Measurements from ENCODE around the gene HNRNPA3. TPM values are rescaled to one million over a fixed set of nuclear protein-coding genes. Genes with fewer than 3 reads are reported as not detected.
"Not testable (repeated sequence)": the region's sequence is repeated elsewhere in the genome, so short reads cannot be mapped to it uniquely, and the experiment has no call there.

Gene HNRNPA3
- total and polyA plus RNA-seq, 4 donors, result 118 to 178 (median 144) TPM

DNA sequence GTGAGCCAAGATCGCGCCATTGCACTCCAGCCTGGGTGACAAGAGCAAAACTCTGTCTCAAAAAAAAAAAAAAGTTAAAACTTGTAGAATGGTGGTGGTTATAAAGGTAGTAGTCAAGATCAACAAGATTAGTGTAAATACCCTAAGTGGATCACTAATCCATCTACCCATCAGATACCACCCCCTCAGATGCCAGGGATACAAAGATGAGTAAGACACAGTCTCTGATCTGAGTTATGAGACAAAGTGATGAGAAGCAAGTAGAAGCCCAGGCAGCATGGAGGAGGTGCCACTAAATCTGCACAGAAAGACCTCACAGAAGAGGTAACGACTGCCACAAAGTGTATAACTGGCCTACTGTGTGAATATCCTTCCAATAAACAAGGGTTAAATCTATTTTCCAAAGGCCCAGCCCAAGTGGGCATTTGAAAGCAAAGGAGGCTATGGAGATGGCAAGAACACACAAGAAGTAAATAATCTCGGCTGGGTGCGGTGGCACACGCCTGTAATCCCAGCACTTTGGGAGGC lies 31.7 kb downstream of the HNRNPA3 start:
- intact Hi-C loops (cut with DNase I), result no loop called here
- no peak overlapping the region for H3K4me3 ChIP-seq (ENCODE audit: low read length in 2 of 2)
- H3K36me3 ChIP-seq (ENCODE audit: control insufficient read depth in 1 of 2, insufficient read depth in 2 of 2, low read length in 1 of 2), result peaks cover 0 to 2% of the 10 kb centered on the region in 2 donors
- ATAC-seq (ENCODE audit: low FRiP score) (no peak), DNase-seq (no peak)
- H3K4me1 ChIP-seq (ENCODE audit: control insufficient read depth in 1 of 2, insufficient read depth in 2 of 2, low read length in 2 of 2), result peaks cover 9 to 19% of the 10 kb centered on the region in 2 donors
- no peaks in the 10 kb centered on the region for H3K27me3 ChIP-seq (ENCODE audit: control insufficient read depth in 1 of 2, insufficient read depth in 2 of 2, low read length in 1 of 2)
- H3K27ac ChIP-seq (ENCODE audit: low read depth in 1 of 2, low read length in 2 of 2), result peak overlapping the region in 1 of 2 donors; percentile 94
- 97 to 98% methylated on average over 6 of the region's 6 CpGs for WGBS, 2 donors
- H3K9me3 ChIP-seq (ENCODE audit: control insufficient read depth, low read length), result no peaks in the 10 kb centered on the region

DNA sequence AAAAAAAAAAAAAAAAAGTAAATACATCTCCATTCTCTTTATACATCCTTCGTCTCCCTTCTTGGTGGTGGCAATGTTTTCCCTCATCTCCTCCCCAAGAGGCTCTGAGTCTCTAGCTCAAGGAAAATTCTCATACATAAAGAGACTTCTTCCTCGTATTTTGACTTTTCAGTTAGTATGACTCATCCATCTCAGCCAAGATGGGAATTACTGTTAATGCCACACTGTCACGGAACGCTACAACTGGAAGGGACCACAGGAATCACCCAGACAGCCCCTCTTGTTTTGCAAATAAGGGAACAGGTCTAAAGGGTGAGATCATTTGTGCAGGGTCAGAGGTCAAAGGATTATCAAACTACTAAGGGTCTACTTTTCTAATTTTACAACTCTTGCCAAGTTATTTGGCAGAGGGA lies 32.4 kb downstream of the HNRNPA3 start:
- H3K36me3 ChIP-seq (ENCODE audit: control insufficient read depth in 1 of 2, insufficient read depth in 2 of 2, low read length in 1 of 2), result peaks cover 0 to 2% of the 10 kb centered on the region in 2 donors
- ATAC-seq (ENCODE audit: low FRiP score), result peak; percentile 44
- peaks cover 8 to 22% of the 10 kb centered on the region in 2 donors for H3K4me1 ChIP-seq (ENCODE audit: control insufficient read depth in 1 of 2, insufficient read depth in 2 of 2, low read length in 2 of 2)
- H3K27ac ChIP-seq (ENCODE audit: low read depth in 1 of 2, low read length in 2 of 2), result peak overlapping the region; percentile 8 to 60
- no peak for DNase-seq
- H3K9me3 ChIP-seq (ENCODE audit: control insufficient read depth, low read length), result no peaks in the 10 kb centered on the region
- intact Hi-C loops (cut with DNase I), result no loop called here
- H3K27me3 ChIP-seq (ENCODE audit: control insufficient read depth in 1 of 2, insufficient read depth in 2 of 2, low read length in 1 of 2), result no peaks in the 10 kb centered on the region
- WGBS, 2 donors, result 1 to 5% methylated on average over 4 of the region's 4 CpGs
- H3K4me3 ChIP-seq (ENCODE audit: low read length in 2 of 2), result no peak overlapping the region

DNA sequence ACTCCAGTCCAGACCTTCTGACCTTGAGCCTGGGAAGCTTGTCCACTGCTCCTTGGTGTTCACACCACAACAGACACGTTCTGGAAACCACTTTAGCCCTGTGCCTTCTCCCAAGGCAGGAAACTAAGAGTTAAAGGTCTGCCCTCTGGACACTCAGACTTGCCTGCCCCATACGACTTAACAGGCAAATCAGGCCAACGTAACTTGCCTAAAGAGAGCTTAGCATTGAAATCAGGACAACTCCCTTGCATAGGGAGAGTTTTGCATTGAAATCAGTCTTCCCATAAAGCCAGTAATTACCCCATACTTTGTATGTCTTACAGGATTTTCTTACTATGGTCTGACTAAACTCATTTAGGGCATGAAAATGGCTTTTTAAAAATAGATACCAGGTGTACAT lies 33.4 kb downstream of the HNRNPA3 start:
- Histone ChIP-seq H3K27me3 (ENCODE audit: control insufficient read depth in 1 of 2, insufficient read depth in 2 of 2, low read length in 1 of 2) (no peaks in the 10 kb centered on the region), H3K4me1 (ENCODE audit: control insufficient read depth in 1 of 2, insufficient read depth in 2 of 2, low read length in 2 of 2) (peaks cover 4 to 29% of the 10 kb centered on the region in 2 donors), H3K9me3 (ENCODE audit: control insufficient read depth, low read length) (no peaks in the 10 kb centered on the region), H3K4me3 (ENCODE audit: low read length in 2 of 2) (no peak overlapping the region), H3K27ac (ENCODE audit: low read depth in 1 of 2, low read length in 2 of 2) (peak overlapping the region in 1 of 2 donors; percentile 94), H3K36me3 (ENCODE audit: control insufficient read depth in 1 of 2, insufficient read depth in 2 of 2, low read length in 1 of 2) (peaks cover 0 to 2% of the 10 kb centered on the region in 2 donors)
- WGBS, 2 donors, result 9 to 11% methylated on average over 3 of the region's 3 CpGs
- DNase-seq (no peak), ATAC-seq (ENCODE audit: low FRiP score) (no peak)
- intact Hi-C loops (cut with DNase I), result no loop called here

DNA sequence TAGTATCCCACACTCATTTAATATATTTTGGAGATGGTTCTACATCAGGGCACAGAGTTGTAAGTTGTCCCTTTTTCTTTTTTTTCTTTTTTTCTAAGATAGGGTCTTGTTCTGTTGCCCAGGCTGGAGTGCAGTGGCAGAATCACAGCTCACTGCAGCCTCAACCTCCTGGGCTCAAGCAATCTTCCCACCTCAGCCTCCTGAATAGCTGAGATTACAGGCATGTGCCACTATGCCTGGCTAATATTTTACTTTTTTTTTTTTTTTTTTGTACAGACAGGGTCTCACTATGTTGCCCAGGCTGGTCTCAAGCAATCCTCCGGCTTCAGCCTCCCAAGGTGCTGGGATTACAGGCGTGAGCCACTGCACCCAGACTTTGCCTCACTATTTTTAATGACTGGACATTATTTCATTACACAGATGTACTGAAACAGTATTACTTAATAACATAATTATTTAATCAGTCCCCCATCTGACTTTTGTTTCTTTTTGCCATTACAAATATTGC lies 34.0 kb downstream of the HNRNPA3 start:
- H3K27me3 ChIP-seq (ENCODE audit: control insufficient read depth in 1 of 2, insufficient read depth in 2 of 2, low read length in 1 of 2); ATAC-seq (ENCODE audit: low FRiP score); DNase-seq; H3K4me3 ChIP-seq (ENCODE audit: low read length in 2 of 2); H3K9me3 ChIP-seq (ENCODE audit: control insufficient read depth, low read length); H3K36me3 ChIP-seq (ENCODE audit: control insufficient read depth in 1 of 2, insufficient read depth in 2 of 2, low read length in 1 of 2); intact Hi-C loops (cut with DNase I); H3K27ac ChIP-seq (ENCODE audit: low read depth in 1 of 2, low read length in 2 of 2): not testable (repeated sequence)
- 59 to 71% methylated on average over 2 of the region's 2 CpGs for WGBS, 2 donors
- H3K4me1 ChIP-seq (ENCODE audit: control insufficient read depth in 1 of 2, insufficient read depth in 2 of 2, low read length in 2 of 2), result peaks cover 9 to 33% of the 10 kb centered on the region in 2 donors

DNA sequence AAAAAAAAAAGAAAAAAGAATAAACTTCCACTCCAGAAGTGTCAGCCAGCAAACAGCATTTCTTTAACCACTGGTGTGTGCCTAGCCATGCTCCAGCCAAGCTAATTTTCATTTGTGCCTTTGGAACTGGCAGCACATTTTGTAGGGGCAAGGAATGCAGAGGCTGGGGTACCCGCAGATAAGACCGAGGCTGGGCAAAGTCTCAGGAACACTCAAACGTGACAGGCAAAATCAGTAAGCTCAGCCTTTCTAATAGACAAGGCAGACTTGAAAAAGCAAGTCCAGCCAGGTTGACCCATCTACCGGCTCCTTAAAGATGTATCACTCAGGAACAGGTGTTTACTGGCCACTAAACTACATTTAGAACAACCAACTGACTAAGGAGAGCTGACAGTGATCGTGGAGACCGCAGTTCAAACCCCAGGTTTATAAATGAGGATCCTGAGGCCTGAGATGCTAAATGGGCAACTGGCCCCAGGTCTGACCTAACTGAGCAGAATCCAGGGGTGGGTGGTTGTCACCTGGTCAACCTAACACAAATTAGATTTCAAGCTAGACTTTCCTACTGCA lies 35.2 kb downstream of the HNRNPA3 start:
- DNase-seq (no peak), ATAC-seq (ENCODE audit: low FRiP score) (no peak)
- H3K27me3 ChIP-seq (ENCODE audit: control insufficient read depth in 1 of 2, insufficient read depth in 2 of 2, low read length in 1 of 2), result no peaks in the 10 kb centered on the region
- H3K4me3 ChIP-seq (ENCODE audit: low read length in 2 of 2), result no peak overlapping the region
- 54 to 55% methylated on average over 6 of the region's 6 CpGs for WGBS, 2 donors
- intact Hi-C loops (cut with DNase I), result no loop called here
- H3K27ac ChIP-seq (ENCODE audit: low read depth in 1 of 2, low read length in 2 of 2), result no peak overlapping the region
- H3K4me1 ChIP-seq (ENCODE audit: control insufficient read depth in 1 of 2, insufficient read depth in 2 of 2, low read length in 2 of 2), result peaks cover 9 to 33% of the 10 kb centered on the region in 2 donors
- H3K36me3 ChIP-seq (ENCODE audit: control insufficient read depth in 1 of 2, insufficient read depth in 2 of 2, low read length in 1 of 2), result peaks cover 0 to 2% of the 10 kb centered on the region in 2 donors
- no peaks in the 10 kb centered on the region for H3K9me3 ChIP-seq (ENCODE audit: control insufficient read depth, low read length)

- 90 to 91% methylated on average over 7 of the region's 7 CpGs for WGBS, 2 donors
- Histone ChIP-seq H3K27me3 (ENCODE audit: control insufficient read depth in 1 of 2, insufficient read depth in 2 of 2, low read length in 1 of 2) (no peaks in the 10 kb centered on the region), H3K27ac (ENCODE audit: low read depth in 1 of 2, low read length in 2 of 2) (no peak overlapping the region), H3K9me3 (ENCODE audit: control insufficient read depth, low read length) (no peaks in the 10 kb centered on the region), H3K4me1 (ENCODE audit: control insufficient read depth in 1 of 2, insufficient read depth in 2 of 2, low read length in 2 of 2) (peaks cover 9 to 24% of the 10 kb centered on the region in 2 donors), H3K4me3 (ENCODE audit: low read length in 2 of 2) (no peak overlapping the region), H3K36me3 (ENCODE audit: control insufficient read depth in 1 of 2, insufficient read depth in 2 of 2, low read length in 1 of 2) (no peaks in the 10 kb centered on the region)
- DNase-seq (no peak), ATAC-seq (ENCODE audit: low FRiP score) (no peak)
- intact Hi-C loops (cut with DNase I), result no loop called here
Measured at GRCh38 chr2:177249038-177249437, 36.4 kb downstream of the HNRNPA3 start.

DNA sequence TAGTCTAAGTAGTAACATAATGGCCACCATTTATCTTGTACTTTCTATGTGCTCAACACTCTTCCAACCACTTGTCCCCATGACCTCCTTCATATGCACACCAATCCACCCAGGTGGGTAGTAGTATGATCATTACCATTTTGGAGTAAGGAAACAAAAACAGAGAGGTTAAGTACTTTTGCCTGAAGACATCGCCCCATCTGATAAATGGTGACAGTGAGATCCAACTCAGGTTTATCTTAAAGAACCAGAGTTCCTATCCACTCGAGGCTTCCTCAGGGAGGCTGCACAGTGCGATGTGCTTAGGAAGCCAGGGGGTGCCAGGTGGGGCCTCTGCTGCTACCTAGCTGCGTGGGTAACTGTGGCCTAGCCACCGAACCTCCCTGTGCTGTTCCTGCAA lies 37.9 kb downstream of the HNRNPA3 start:
- ATAC-seq (ENCODE audit: low FRiP score) (no peak), DNase-seq (no peak)
- Histone ChIP-seq H3K27ac (ENCODE audit: low read depth in 1 of 2, low read length in 2 of 2) (no peak overlapping the region), H3K36me3 (ENCODE audit: control insufficient read depth in 1 of 2, insufficient read depth in 2 of 2, low read length in 1 of 2) (no peaks in the 10 kb centered on the region), H3K27me3 (ENCODE audit: control insufficient read depth in 1 of 2, insufficient read depth in 2 of 2, low read length in 1 of 2) (no peaks in the 10 kb centered on the region), H3K4me3 (ENCODE audit: low read length in 2 of 2) (no peak overlapping the region), H3K4me1 (ENCODE audit: control insufficient read depth in 1 of 2, insufficient read depth in 2 of 2, low read length in 2 of 2) (peaks cover 13 to 19% of the 10 kb centered on the region in 2 donors), H3K9me3 (ENCODE audit: control insufficient read depth, low read length) (no peaks in the 10 kb centered on the region)
- 89 to 95% methylated on average over 5 of the region's 5 CpGs for whole genome bisulfite sequencing, 2 donors
- intact Hi-C loops (cut with DNase I), result no loop called here

- WGBS, 2 donors, result 76 to 81% methylated on average over 3 of the region's 3 CpGs
- H3K4me3 ChIP-seq (ENCODE audit: low read length in 2 of 2), result no peak overlapping the region
- intact Hi-C loops (cut with DNase I), result no loop called here
Measured at GRCh38 chr2:177251165-177251542, 38.6 kb downstream of the HNRNPA3 start.

More at GRCh38 chr2:177251165-177251542, 38.6 kb downstream of the HNRNPA3 start:
- Histone ChIP-seq H3K27me3 (ENCODE audit: control insufficient read depth in 1 of 2, insufficient read depth in 2 of 2, low read length in 1 of 2) (no peaks in the 10 kb centered on the region), H3K27ac (ENCODE audit: low read depth in 1 of 2, low read length in 2 of 2) (peak overlapping the region in 1 of 2 donors; percentile 76), H3K36me3 (ENCODE audit: control insufficient read depth in 1 of 2, insufficient read depth in 2 of 2, low read length in 1 of 2) (no peaks in the 10 kb centered on the region), H3K4me1 (ENCODE audit: control insufficient read depth in 1 of 2, insufficient read depth in 2 of 2, low read length in 2 of 2) (peaks cover 8 to 22% of the 10 kb centered on the region in 2 donors), H3K9me3 (ENCODE audit: control insufficient read depth, low read length) (no peaks in the 10 kb centered on the region)
- ATAC-seq (ENCODE audit: low FRiP score) (no peak), DNase-seq (no peak)
